Neural progenitor cell (in vitro differentiated cells): Measurements from ENCODE around the gene CAMKMT. TPM values are rescaled to one million over a fixed set of nuclear protein-coding genes. Genes with fewer than 3 reads are reported as not detected.
A peak's percentile ranks its signal among the peaks of the same experiment; 100 is the strongest.

Source experiments
- DNase-seq: peaks from one replicate; pipeline ENCODE4 v3.0.0-alpha.2; 2016; ENCODE audit warnings: low spot score
- H2AFZ ChIP-seq: fragments of 200-600 bp; sonication (generic); replicated peaks from 2 replicates; pipeline ENCODE4 v1.6.1; 2016; ENCODE audit warnings: antibody characterized with exemption
- H3F3A ChIP-seq: fragments of 200-600 bp; sonication (generic); 2 replicates; pipeline ENCODE4 v1.6.1; 2016; ENCODE audit warnings: antibody characterized with exemption, low read depth
- H3K27ac ChIP-seq: fragments of 200-600 bp; sonication (generic); 2 replicates; pipeline ENCODE4 v1.5.1; 2016; ENCODE audit warnings: mild to moderate bottlenecking
- H3K27me3 ChIP-seq: fragments of 200-600 bp; sonication (generic); 2 replicates; pipeline ENCODE4 v1.6.1; 2016; ENCODE audit warnings: mild to moderate bottlenecking, moderate library complexity
- H3K36me3 ChIP-seq: fragments of 200-600 bp; sonication (generic); 2 replicates; pipeline ENCODE4 v1.5.1; 2016
- H3K4me1 ChIP-seq: fragments of 200-600 bp; sonication (generic); 2 replicates; pipeline ENCODE4 v1.6.1; 2016; ENCODE audit warnings: mixed run types
- H3K4me2 ChIP-seq: fragments of 200-600 bp; sonication (generic); 2 replicates; pipeline ENCODE4 v1.6.1; 2016
- H3K4me3 ChIP-seq: fragments of 200-600 bp; sonication (generic); 2 replicates; pipeline ENCODE4 v1.5.1; 2016
- H3K79me2 ChIP-seq: fragments of 200-600 bp; sonication (generic); 2 replicates; pipeline ENCODE4 v1.6.1; 2016; ENCODE audit warnings: low read depth
- H3K9ac ChIP-seq: fragments of 200-600 bp; sonication (generic); 2 replicates; pipeline ENCODE4 v1.6.1; 2016
- H3K9me3 ChIP-seq: fragments of 200-600 bp; sonication (generic); 2 replicates; pipeline ENCODE4 v1.5.1; 2016; ENCODE audit warnings: low read depth
- H4K20me1 ChIP-seq: fragments of 200-600 bp; sonication (generic); 2 replicates; pipeline ENCODE4 v1.6.1; 2016; ENCODE audit warnings: low read depth
- H3K27ac Mint-ChIP-seq: 3 replicates; pipeline ENCODE4 v1.8.0; 2021; ENCODE audit warnings: mixed read lengths
- H3K27me3 Mint-ChIP-seq: 2 replicates; pipeline ENCODE4 v1.8.0; 2022; ENCODE audit warnings: low read depth, mild to moderate bottlenecking, inconsistent platforms, moderate library complexity, mixed read lengths; ENCODE audit not compliant: insufficient read depth
- H3K36me3 Mint-ChIP-seq: 3 replicates; pipeline ENCODE4 v1.8.0; 2021; ENCODE audit warnings: mixed read lengths
- H3K4me1 Mint-ChIP-seq: 3 replicates; pipeline ENCODE4 v1.8.0; 2021; ENCODE audit warnings: mixed read lengths
- H3K4me3 Mint-ChIP-seq: 3 replicates; pipeline ENCODE4 v1.8.0; 2021; ENCODE audit warnings: mild to moderate bottlenecking, moderate library complexity, mixed read lengths
- H3K9me3 Mint-ChIP-seq: 3 replicates; pipeline ENCODE4 v1.8.0; 2020; ENCODE audit warnings: mixed read lengths
- CTCF ChIP-seq: fragments of 200-600 bp; sonication (generic); IDR thresholded peaks from 2 replicates; pipeline ENCODE4 v1.5.1; 2017; ENCODE audit warnings: antibody characterized with exemption, mild to moderate bottlenecking
- EZH2 ChIP-seq: fragments of 200-600 bp; sonication (generic); IDR thresholded peaks from 2 replicates; pipeline ENCODE4 v1.6.1; 2017; ENCODE audit warnings: antibody characterized with exemption, mild to moderate bottlenecking, moderate library complexity
- EZH2phosphoT487 ChIP-seq: fragments of 200-600 bp; sonication (generic); IDR thresholded peaks from 2 replicates; pipeline ENCODE4 v1.6.1; 2017; ENCODE audit warnings: antibody characterized with exemption
- total RNA-seq: library from RNA; depleted of rRNA; stranded (reverse); fragments of >200 nt; gene quantifications from 2 replicates; pipeline ENCODE4 v1.2.3, GENCODE V29; 2015; ENCODE audit warnings: low replicate concordance

CAMKMT gene
- total RNA-seq, 1 donor from 2014 or later = 28.5 TPM

- Histone ChIP-seq H2AFZ (no peak overlapping the region), H3K9ac (no peak overlapping the region), H3K79me2 (peaks cover 6% of the 10 kb centered on the region), H4K20me1 (no peaks in the 10 kb centered on the region), H3F3A (peaks cover 16% of the 10 kb centered on the region), H3K4me2 (peak overlapping the region; percentile 61), H3K4me3 (peak overlapping the region; percentile 15), H3K27me3 (no peaks in the 10 kb centered on the region), H3K9me3 (no peaks in the 10 kb centered on the region), H3K36me3 (no peaks in the 10 kb centered on the region), H3K4me1 (peaks cover 85% of the 10 kb centered on the region), H3K27ac (peak overlapping the region; percentile 54)
- H3K27me3 Mint-ChIP-seq = no peaks in the 10 kb centered on the region
- no peak overlapping the region for H3K4me3 Mint-ChIP-seq
- TF ChIP-seq EZH2 = no peak
- TF ChIP-seq EZH2phosphoT487 = no peak
- no peak for TF ChIP-seq CTCF
- H3K9me3 Mint-ChIP-seq = peaks cover under 1% of the 10 kb centered on the region
- DNase-seq = peak; percentile 29
- H3K4me1 Mint-ChIP-seq = peaks cover 38% of the 10 kb centered on the region
- no peaks in the 10 kb centered on the region for H3K36me3 Mint-ChIP-seq
- H3K27ac Mint-ChIP-seq = peak overlapping the region; percentile 42
Observed at GRCh38 chr2:44450806-44451205, 89.1 kb downstream of the CAMKMT start.

- H3K27ac Mint-ChIP-seq = no peak overlapping the region
- H3K4me1 ChIP-seq = peaks cover 85% of the 10 kb centered on the region
- no peaks in the 10 kb centered on the region for H3K27me3 ChIP-seq
- no peak overlapping the region for H3K9ac ChIP-seq
- H3K79me2 ChIP-seq = peaks cover 6% of the 10 kb centered on the region
- H3K9me3 Mint-ChIP-seq = no peaks in the 10 kb centered on the region
- H3K36me3 Mint-ChIP-seq = no peaks in the 10 kb centered on the region
- H3K27ac ChIP-seq = no peak overlapping the region
- peaks cover 38% of the 10 kb centered on the region for H3K4me1 Mint-ChIP-seq
- H3K4me2 ChIP-seq = no peak overlapping the region
- H2AFZ ChIP-seq = no peak overlapping the region
- no peaks in the 10 kb centered on the region for H4K20me1 ChIP-seq
- no peaks in the 10 kb centered on the region for H3K27me3 Mint-ChIP-seq
- H3K36me3 ChIP-seq = no peaks in the 10 kb centered on the region
- H3K4me3 Mint-ChIP-seq = no peak overlapping the region
- H3K9me3 ChIP-seq = no peaks in the 10 kb centered on the region
- TF ChIP-seq EZH2phosphoT487 = no peak
- no peak for TF ChIP-seq CTCF
- no peak for TF ChIP-seq EZH2
- no peak overlapping the region for H3K4me3 ChIP-seq
- peaks cover 16% of the 10 kb centered on the region for H3F3A ChIP-seq
- DNase-seq = no peak
Observed at GRCh38 chr2:44452069-44452583, 90.4 kb downstream of the CAMKMT start.

- H3K36me3 ChIP-seq = no peaks in the 10 kb centered on the region
- H3K9me3 Mint-ChIP-seq = no peaks in the 10 kb centered on the region
- peaks cover 75% of the 10 kb centered on the region for H3K4me1 ChIP-seq
- H3K4me1 Mint-ChIP-seq = peaks cover 36% of the 10 kb centered on the region
- H3K79me2 ChIP-seq = peaks cover 6% of the 10 kb centered on the region
- no peaks in the 10 kb centered on the region for H3K27me3 ChIP-seq
- H4K20me1 ChIP-seq = no peaks in the 10 kb centered on the region
- no peak overlapping the region for H3K4me3 Mint-ChIP-seq
- peaks cover 17% of the 10 kb centered on the region for H3F3A ChIP-seq
- H3K4me3 ChIP-seq = no peak overlapping the region
- H3K27ac ChIP-seq = no peak overlapping the region
- no peak for DNase-seq
- H2AFZ ChIP-seq = no peak overlapping the region
- no peak overlapping the region for H3K4me2 ChIP-seq
- no peak overlapping the region for H3K9ac ChIP-seq
- no peaks in the 10 kb centered on the region for H3K27me3 Mint-ChIP-seq
- TF ChIP-seq CTCF (no peak), EZH2 (no peak), EZH2phosphoT487 (no peak)
- no peaks in the 10 kb centered on the region for H3K36me3 Mint-ChIP-seq
- H3K27ac Mint-ChIP-seq = no peak overlapping the region
- no peaks in the 10 kb centered on the region for H3K9me3 ChIP-seq
Observed at GRCh38 chr2:44453259-44453658, 91.5 kb downstream of the CAMKMT start.
